HL-60/S4 (cell line): Measurements from ENCODE around the gene FRY.

ENCODE experiments used
- in situ Hi-C: fragments of 300-500 bp; cut with MboI; formaldehyde crosslinking; loops from 2 replicates; pipeline ENCODE4 v1.14.3; 2022; ENCODE audit warnings: low sequenced_read_pairs

The FRY gene

DNA sequence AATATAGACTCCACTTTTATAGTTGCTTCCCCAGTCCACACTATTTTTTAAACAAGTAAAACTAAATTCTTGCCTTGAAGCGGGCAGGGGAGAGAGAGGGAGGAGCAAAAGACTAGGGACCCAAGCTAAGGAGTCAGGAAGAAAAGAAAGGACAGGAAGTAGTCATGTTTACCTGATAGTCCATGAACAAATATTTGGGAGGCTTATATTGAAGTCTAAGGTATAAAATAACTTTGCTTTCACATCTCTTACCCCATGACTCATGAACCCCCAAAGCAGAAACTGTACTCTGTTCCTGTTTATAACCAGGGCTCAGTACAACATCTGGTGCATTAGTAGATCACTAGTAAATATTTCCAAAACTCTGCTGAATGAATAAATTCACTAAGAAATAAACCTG, 216.3 kb downstream of the FRY start:
- in situ Hi-C loops: no loop called here

- in situ Hi-C loops: no loop called here
These were observed 217.2 kb downstream of the FRY start for GRCh38 chr13:32248801-32249200.

DNA sequence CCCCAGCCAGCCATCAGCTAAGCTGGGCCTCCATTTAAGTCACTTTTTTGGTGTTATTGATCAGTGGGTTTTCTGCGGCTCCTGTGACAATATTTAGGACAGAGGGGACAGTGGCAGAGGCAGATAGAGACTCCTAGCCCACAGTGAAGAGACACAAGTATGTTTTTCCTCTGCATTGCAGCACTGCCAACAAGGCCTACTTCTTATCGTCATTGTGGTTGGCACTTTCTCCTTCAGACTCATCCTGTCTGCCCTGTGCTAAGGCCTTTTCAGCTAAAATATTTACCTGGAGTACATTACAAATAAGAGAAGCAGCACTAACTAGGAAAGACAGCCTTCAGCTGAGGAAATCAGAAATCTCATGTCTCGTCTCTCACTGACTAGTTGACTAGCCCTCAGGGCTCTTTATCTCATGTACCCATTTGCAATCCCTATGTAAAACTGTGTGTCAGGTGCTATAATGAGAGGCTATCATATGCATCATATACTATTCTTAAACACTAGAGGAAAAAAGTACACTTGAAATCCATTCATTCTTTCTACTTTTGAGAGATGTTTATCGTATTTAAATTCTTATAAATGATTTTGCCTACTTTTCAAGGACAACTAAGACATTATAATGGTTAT, 221.4 kb downstream of the FRY start:
- in situ Hi-C loops: no loop called here

GRCh38 chr13:32253911-32254399, 222.4 kb downstream of the FRY start:
- in situ Hi-C loops: no loop called here

DNA sequence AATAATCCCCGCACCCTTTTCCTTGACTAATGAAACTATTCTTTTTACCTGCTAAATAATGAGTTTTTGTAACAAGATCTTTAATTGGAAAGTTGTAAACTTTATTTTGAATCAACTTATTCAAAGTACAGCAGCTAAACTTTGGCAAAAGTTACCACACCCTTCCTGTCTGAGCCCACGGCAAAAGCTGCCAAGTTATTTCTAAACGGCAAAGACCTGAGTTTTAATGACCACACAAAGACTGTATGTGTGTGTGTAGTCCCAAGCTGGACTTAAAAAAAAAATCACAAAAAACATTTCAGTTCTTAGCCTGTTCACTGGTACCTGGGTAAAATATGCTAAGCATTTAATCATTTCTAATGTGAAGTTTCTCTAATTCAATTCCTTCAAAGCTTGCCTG, 222.8 kb downstream of the FRY start:
- in situ Hi-C loops: no loop called here

GRCh38 chr13:32254916-32255723, 223.5 kb downstream of the FRY start:
- in situ Hi-C loops: no loop called here

- in situ Hi-C loops: no loop called here
These were observed 224.1 kb downstream of the FRY start for GRCh38 chr13:32255724-32256109.

- in situ Hi-C loops: no loop called here
These were observed 224.7 kb downstream of the FRY start for GRCh38 chr13:32256243-32256642.

DNA sequence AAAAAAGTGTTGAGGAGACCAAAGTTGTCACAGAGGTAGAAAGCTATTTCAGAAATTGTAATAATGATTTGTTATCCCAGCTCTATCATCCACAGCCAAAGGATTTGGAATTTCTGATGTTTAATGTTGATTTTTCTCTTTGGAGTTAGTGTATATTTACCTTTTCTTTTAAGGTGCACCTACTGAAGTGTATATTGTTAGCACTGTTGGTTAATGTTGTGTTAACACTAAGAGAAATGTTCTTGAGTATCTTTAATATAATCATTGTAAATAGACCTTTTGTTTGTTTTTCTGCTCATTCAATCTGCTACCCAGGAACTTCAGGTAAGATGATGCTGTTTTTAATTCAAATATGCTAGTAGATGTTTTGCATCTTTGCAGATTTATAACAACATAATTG, 226.1 kb downstream of the FRY start:
- in situ Hi-C loops: no loop called here

- in situ Hi-C loops: no loop called here
These were observed 227.5 kb downstream of the FRY start for GRCh38 chr13:32259116-32259515.

- in situ Hi-C loops: no loop called here
These were observed 230.0 kb downstream of the FRY start for GRCh38 chr13:32261567-32261966.

- in situ Hi-C loops: no loop called here
These were observed 230.6 kb downstream of the FRY start for GRCh38 chr13:32262165-32262564.

- in situ Hi-C loops: no loop called here
These were observed 231.0 kb downstream of the FRY start for GRCh38 chr13:32262619-32263018.

- in situ Hi-C loops: no loop called here
These were observed 232.8 kb downstream of the FRY start for GRCh38 chr13:32264407-32264806.

DNA sequence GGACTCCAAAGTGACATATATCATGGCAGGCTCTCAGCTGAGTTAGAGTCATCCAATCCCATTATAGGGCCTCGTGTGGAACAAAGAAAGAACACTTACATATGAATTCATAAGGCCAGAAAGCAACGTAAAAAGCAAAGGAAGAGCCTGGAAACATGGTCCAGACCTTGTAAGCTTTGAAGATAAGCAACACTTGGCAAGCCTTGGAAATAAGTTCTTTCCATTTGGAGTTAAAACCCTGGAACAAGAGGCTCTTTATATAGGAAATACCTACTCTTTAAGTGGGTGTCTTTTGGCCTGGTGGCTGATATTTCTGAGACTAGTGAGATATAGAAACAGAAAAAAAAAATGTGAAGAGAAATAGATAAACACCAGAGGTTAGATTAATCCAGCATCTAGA, 234.2 kb downstream of the FRY start:
- in situ Hi-C loops: no loop called here

DNA sequence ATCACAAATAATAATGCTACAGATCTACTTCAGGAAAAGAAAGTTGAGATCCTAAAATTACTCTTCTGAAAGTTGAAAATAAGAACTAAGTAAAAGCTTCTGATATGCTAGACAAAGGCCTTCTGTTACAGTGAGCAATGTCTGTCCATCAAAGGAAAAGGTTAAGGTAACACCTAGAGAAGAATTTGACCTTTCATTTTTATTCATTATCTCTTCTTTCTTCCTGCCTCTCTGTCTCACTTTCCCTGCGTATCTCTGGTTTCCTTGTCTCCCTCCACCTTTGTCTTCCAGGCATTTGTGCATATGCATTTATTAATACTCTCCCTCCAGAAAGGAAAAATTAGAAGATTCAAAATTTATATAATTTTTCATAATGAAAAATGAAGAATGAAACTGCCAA, 234.6 kb downstream of the FRY start:
- in situ Hi-C loops: no loop called here

GRCh38 chr13:32267836-32268439, 236.4 kb downstream of the FRY start:
- in situ Hi-C loops: no loop called here

GRCh38 chr13:32272021-32272683, 240.6 kb downstream of the FRY start:
- in situ Hi-C loops: no loop called here

DNA sequence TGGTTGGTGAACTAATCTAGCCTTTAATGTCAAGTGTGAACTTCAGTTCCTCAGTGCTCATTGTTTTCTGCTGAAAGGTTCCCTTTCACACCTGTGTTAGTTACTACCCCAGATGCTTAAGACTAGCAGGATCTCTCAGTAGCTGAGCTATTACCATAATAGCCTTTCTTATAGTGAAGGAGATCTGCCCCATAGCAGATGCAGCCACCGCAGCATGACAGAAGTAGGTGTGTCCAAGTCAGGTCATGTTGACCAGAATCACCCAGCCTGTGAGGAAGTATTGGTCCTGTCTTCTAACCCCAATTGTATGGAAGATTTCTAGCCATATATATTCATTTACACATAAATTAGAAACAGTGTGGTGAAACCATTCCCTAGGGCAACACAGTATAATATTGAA, 246.3 kb downstream of the FRY start:
- in situ Hi-C loops: no loop called here

GRCh38 chr13:32278426-32278825, 246.9 kb downstream of the FRY start:
- in situ Hi-C loops: no loop called here

DNA sequence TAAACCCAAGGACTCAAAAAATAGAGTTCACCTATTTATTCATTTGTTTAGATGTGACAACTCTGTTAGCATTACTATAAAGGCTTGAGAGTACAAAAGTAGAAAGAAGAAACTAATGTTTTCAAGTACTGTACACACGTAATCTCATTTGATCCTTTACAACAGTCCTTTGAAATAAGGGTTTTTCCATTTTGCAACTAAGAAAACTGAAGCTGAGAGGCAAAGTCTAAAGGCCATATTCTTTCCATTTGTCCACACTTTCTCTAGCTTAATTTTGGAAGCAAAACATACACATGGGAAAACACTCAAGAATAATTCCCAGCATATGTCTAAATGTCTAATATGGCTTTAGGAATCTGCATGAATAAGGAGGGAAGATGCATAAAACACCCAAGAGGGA, 249.5 kb downstream of the FRY start:
- in situ Hi-C loops: no loop called here
